MM.1S (cell line): ENCODE data around the gene IL1A.

Experiments used
- DNase-seq: peaks from one replicate; pipeline ENCODE4 v3.0.0-alpha.2; 2015
- H2AFZ ChIP-seq: fragments of 300-600 bp; sonication (generic); 2 replicates; pipeline ENCODE4 v1.6.0; 2016; ENCODE audit warnings: antibody characterized with exemption, low read length
- H3F3A ChIP-seq: fragments of 300-600 bp; sonication (generic); 2 replicates; pipeline ENCODE4 v1.6.1; 2016; ENCODE audit warnings: mild to moderate bottlenecking, antibody characterized with exemption, low read length, moderate library complexity, mixed read lengths; ENCODE audit not compliant: insufficient read depth
- H3K27ac ChIP-seq: fragments of 300-600 bp; sonication (generic); 2 replicates; pipeline ENCODE4 v1.5.1; 2016; ENCODE audit warnings: mild to moderate bottlenecking, low read length
- H3K27me3 ChIP-seq: fragments of 300-600 bp; sonication (generic); replicated peaks from 2 replicates; pipeline ENCODE4 v1.6.0; 2016; ENCODE audit warnings: low read length; ENCODE audit not compliant: insufficient read depth
- H3K36me3 ChIP-seq: fragments of 300-600 bp; sonication (generic); replicated peaks from 2 replicates; pipeline ENCODE4 v1.6.1; 2016; ENCODE audit warnings: mild to moderate bottlenecking, low read length, mixed read lengths; ENCODE audit not compliant: insufficient read depth
- H3K4me1 ChIP-seq: fragments of 300-600 bp; sonication (generic); 2 replicates; pipeline ENCODE4 v1.6.1; 2016; ENCODE audit warnings: low read length, mixed read lengths
- H3K4me2 ChIP-seq: fragments of 300-600 bp; sonication (generic); 2 replicates; pipeline ENCODE4 v1.6.0; 2016; ENCODE audit warnings: low read depth, low read length
- H3K4me3 ChIP-seq: fragments of 300-600 bp; sonication (generic); 2 replicates; pipeline ENCODE4 v1.5.1; 2016; ENCODE audit warnings: low read length, mixed read lengths
- H3K79me2 ChIP-seq: fragments of 300-600 bp; sonication (generic); 2 replicates; pipeline ENCODE4 v1.6.1; 2016; ENCODE audit warnings: mixed run types, low read length, mixed read lengths
- H3K9ac ChIP-seq: fragments of 300-600 bp; sonication (generic); 2 replicates; pipeline ENCODE4 v1.6.1; 2016; ENCODE audit warnings: low read length, mixed read lengths
- H3K9me2 ChIP-seq: fragments of 300-600 bp; sonication (generic); replicated peaks from 2 replicates; pipeline ENCODE4 v1.6.1; 2016; ENCODE audit warnings: mild to moderate bottlenecking, low read length, mixed read lengths; ENCODE audit not compliant: insufficient read depth
- H3K9me3 ChIP-seq: fragments of 300-600 bp; sonication (generic); replicated peaks from 2 replicates; pipeline ENCODE4 v1.6.1; 2016; ENCODE audit warnings: mild to moderate bottlenecking, low read length, mixed read lengths; ENCODE audit not compliant: insufficient read depth
- H4K20me1 ChIP-seq: fragments of 300-600 bp; sonication (generic); 2 replicates; pipeline ENCODE4 v1.6.1; 2016; ENCODE audit warnings: mild to moderate bottlenecking, low read length, moderate library complexity, mixed read lengths; ENCODE audit not compliant: insufficient read depth
- CTCF ChIP-seq: fragments of 300-600 bp; sonication (generic); IDR thresholded peaks from 2 replicates; pipeline ENCODE4 v1.5.1; 2016; ENCODE audit warnings: antibody characterized with exemption, low read length, mixed read lengths
- EZH2 ChIP-seq: fragments of 300-600 bp; sonication (generic); optimal IDR thresholded peaks from 2 replicates; pipeline ENCODE3; 2017; ENCODE audit warnings: low read depth, mild to moderate bottlenecking, antibody characterized with exemption, low read length, mixed read lengths
- EZH2phosphoT487 ChIP-seq: fragments of 300-600 bp; sonication (generic); IDR thresholded peaks from 2 replicates; pipeline ENCODE4 v1.6.1; 2018; ENCODE audit warnings: antibody characterized with exemption, low read length

The IL1A gene

GRCh38 chr2:112790305-112790704 lies 6.0 kb upstream of the IL1A start:
- H3K79me2 ChIP-seq = no peaks in the 10 kb centered on the region
- no peak overlapping the region for H3K27ac ChIP-seq
- H3K9me2 ChIP-seq = no peaks in the 10 kb centered on the region
- no peaks in the 10 kb centered on the region for H3K4me1 ChIP-seq
- H3K27me3 ChIP-seq = no peaks in the 10 kb centered on the region
- H3K36me3 ChIP-seq = no peaks in the 10 kb centered on the region
- no peaks in the 10 kb centered on the region for H3K9me3 ChIP-seq
- no peaks in the 10 kb centered on the region for H3F3A ChIP-seq
- DNase-seq = no peak
- no peak overlapping the region for H3K9ac ChIP-seq
- H3K4me2 ChIP-seq = no peak overlapping the region
- no peak overlapping the region for H2AFZ ChIP-seq
- H3K4me3 ChIP-seq = no peak overlapping the region
- TF ChIP-seq EZH2phosphoT487 = no peak
- TF ChIP-seq CTCF = no peak
- TF ChIP-seq EZH2 = no peak
- H4K20me1 ChIP-seq = no peaks in the 10 kb centered on the region

DNA sequence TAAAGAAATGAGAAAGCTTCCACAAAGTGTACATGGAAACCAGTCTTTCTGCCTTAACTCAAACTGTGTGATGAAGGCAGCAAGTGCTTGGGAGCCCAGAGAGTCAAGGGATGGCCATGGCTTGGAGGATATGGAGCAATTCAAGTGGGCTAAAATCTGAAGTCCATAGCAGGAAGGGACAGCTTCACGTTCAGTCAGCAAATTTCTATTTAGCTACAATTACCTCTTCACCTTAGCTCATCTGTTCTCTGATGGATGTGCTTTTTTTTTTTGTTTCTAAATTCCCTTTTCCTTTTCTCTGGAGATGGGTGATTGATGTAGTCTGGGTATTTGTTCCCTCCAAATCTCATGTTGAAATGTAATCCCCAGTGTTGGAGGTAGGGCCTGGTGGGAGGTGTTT lies 4.9 kb upstream of the IL1A start:
- no peaks in the 10 kb centered on the region for H3K9me2 ChIP-seq
- no peak overlapping the region for H3K4me2 ChIP-seq
- H2AFZ ChIP-seq = no peak overlapping the region
- no peak for DNase-seq
- H4K20me1 ChIP-seq = no peaks in the 10 kb centered on the region
- H3K4me3 ChIP-seq = no peak overlapping the region
- H3K9me3 ChIP-seq = no peaks in the 10 kb centered on the region
- TF ChIP-seq CTCF (no peak), EZH2 (no peak), EZH2phosphoT487 (no peak)
- H3K9ac ChIP-seq = no peak overlapping the region
- H3K27ac ChIP-seq = no peak overlapping the region
- no peaks in the 10 kb centered on the region for H3K79me2 ChIP-seq
- H3K4me1 ChIP-seq = no peaks in the 10 kb centered on the region
- no peaks in the 10 kb centered on the region for H3K36me3 ChIP-seq
- H3F3A ChIP-seq = no peaks in the 10 kb centered on the region
- no peaks in the 10 kb centered on the region for H3K27me3 ChIP-seq

GRCh38 chr2:112788653-112789052 lies 4.4 kb upstream of the IL1A start:
- DNase-seq = no peak
- no peak overlapping the region for H3K4me3 ChIP-seq
- no peak overlapping the region for H3K9ac ChIP-seq
- H3K79me2 ChIP-seq = no peaks in the 10 kb centered on the region
- H3K9me2 ChIP-seq = no peaks in the 10 kb centered on the region
- no peak for TF ChIP-seq EZH2phosphoT487
- TF ChIP-seq EZH2 = no peak
- TF ChIP-seq CTCF = no peak
- no peak overlapping the region for H2AFZ ChIP-seq
- H3K9me3 ChIP-seq = no peaks in the 10 kb centered on the region
- no peak overlapping the region for H3K27ac ChIP-seq
- H3F3A ChIP-seq = no peaks in the 10 kb centered on the region
- no peaks in the 10 kb centered on the region for H4K20me1 ChIP-seq
- no peak overlapping the region for H3K4me2 ChIP-seq
- no peaks in the 10 kb centered on the region for H3K4me1 ChIP-seq
- H3K36me3 ChIP-seq = no peaks in the 10 kb centered on the region
- H3K27me3 ChIP-seq = no peaks in the 10 kb centered on the region
